ENCODE results near the gene TBC1D5.

DNA sequence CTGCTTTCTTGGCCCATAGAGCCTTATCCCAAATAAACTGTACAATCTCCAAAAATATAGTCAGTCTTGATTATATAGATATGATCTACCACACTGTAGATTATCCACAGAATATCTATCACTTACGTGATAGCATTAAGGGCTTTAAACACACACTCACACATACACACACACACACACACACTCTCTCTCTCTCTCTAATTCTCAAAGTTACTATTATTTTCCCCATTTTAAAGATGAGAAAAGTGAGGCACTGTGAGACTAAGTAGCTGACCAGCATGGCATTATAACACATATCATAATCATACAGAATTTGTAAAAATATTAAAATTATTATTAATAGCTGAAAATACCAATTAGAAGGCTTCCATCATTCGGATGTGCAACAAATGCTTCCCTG, 4.2 kb downstream of the TBC1D5 start:
- TF ChIP-seq, protein P1, sequence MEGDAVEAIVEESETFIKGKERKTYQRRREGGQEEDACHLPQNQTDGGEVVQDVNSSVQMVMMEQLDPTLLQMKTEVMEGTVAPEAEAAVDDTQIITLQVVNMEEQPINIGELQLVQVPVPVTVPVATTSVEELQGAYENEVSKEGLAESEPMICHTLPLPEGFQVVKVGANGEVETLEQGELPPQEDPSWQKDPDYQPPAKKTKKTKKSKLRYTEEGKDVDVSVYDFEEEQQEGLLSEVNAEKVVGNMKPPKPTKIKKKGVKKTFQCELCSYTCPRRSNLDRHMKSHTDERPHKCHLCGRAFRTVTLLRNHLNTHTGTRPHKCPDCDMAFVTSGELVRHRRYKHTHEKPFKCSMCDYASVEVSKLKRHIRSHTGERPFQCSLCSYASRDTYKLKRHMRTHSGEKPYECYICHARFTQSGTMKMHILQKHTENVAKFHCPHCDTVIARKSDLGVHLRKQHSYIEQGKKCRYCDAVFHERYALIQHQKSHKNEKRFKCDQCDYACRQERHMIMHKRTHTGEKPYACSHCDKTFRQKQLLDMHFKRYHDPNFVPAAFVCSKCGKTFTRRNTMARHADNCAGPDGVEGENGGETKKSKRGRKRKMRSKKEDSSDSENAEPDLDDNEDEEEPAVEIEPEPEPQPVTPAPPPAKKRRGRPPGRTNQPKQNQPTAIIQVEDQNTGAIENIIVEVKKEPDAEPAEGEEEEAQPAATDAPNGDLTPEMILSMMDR (IDR thresholded peaks at IDR 0.05): no peak
- no peak for TF ChIP-seq POLR2A (IDR thresholded peaks at IDR 0.05)
- no peak for TF ChIP-seq POLR2AphosphoS5 (IDR thresholded peaks at IDR 0.05)

Measured in breast epithelium (tissue), 3 donors.